ENCODE measurements around the gene OSBPL8. TPM values are rescaled to one million over a fixed set of nuclear protein-coding genes. Genes with fewer than 3 reads are reported as not detected.

OSBPL8 gene
- total and polyA plus RNA-seq, 10 of the 15 experiments (the other 5 are each of a cell fraction or from before 2014, with no cell fraction given): 10.4 to 58.0 (median 32.0) TPM

DNA sequence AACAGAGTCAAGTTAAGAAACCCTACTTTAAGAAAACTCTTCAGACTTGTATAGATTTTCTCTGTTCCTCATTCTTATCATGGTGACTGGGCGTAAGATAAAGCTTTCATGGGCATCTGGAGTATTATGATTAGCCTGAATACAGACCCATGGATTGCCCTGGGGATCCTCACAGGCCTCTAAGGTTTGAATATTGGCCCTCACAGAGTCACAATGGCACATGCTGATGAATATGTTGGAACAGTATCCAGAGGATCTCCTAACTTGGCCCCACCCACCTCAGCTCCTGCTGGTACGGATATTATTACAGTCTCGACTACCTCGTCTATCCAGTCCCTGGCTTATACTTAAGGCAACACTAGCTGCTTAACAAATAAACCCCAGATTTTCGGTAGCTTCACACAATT, 8.1 kb downstream of the OSBPL8 start:
- Histone ChIP-seq H4K20me1 (ENCODE audit: control insufficient read depth, insufficient read depth) (no peaks in the 10 kb centered on the region), H3K27ac (ENCODE audit: control insufficient read depth, insufficient read depth) (no peak overlapping the region), H3K79me2 (ENCODE audit: control insufficient read depth, insufficient read depth, low read length) (peaks cover 21% of the 10 kb centered on the region), H3K27me3 (replicated peaks in 1 of 2; ENCODE audit: control insufficient read depth in 2 of 2, insufficient read depth in 2 of 2, low read length in 1 of 2) (no peaks in the 10 kb centered on the region), H3K36me3 (ENCODE audit: control insufficient read depth in 2 of 2, insufficient read depth in 2 of 2, low read length in 1 of 2) (no peaks in the 10 kb centered on the region), H3K4me1 (ENCODE audit: control insufficient read depth, insufficient read depth, low read length) (peaks cover 3% of the 10 kb centered on the region; the same call in 1 of the 2 replicates), H3K4me2 (ENCODE audit: control insufficient read depth, insufficient read depth) (no peak overlapping the region), H3K4me3 (no peak overlapping the region), H3K9ac (ENCODE audit: control insufficient read depth, insufficient read depth, low read length) (no peak overlapping the region), H2AFZ (ENCODE audit: control insufficient read depth, low read depth, low read length) (no peak overlapping the region), H3K9me3 (replicated peaks; ENCODE audit: control insufficient read depth, insufficient read depth, low read length) (no peaks in the 10 kb centered on the region; the same call in 2 of the 3 replicates)
- RAD21 ChIA-PET (ENCODE audit: unreplicated experiment): interaction anchor here (1.9 kb wide), 1 partner anchor 9 kb away, joined by 5 read pairs; no protein-coding TSS in a partner anchor
- FAIRE-seq (no peak), ATAC-seq (peak; percentile 68), DNase-seq (ENCODE audit: low read depth, low spot score) (no peak)
- POLR2A ChIA-PET: no interaction called here
- 83% methylated on average over 5 of the region's 5 CpGs for WGBS (ENCODE audit: insufficient coverage, insufficient replicate concordance, low lambda C conversion rate, missing lambda C conversion rate)
- SMC1A ChIA-PET (ENCODE audit: uncharacterized antibody, unreplicated experiment): interaction anchor here (0.7 to 1.1 kb wide), 3 partner anchors 12 to 95 kb away, joined by 3 to 4 read pairs (median 3); no protein-coding TSS in a partner anchor
- CTCF ChIA-PET: interaction anchor here (0.8 to 1.8 kb wide), 8 partner anchors 11 to 1025 kb away, joined by 3 to 6 read pairs (median 4); no protein-coding TSS in a partner anchor
- no TSS peak for BruUV-seq (replicated peaks)
- intact Hi-C loops (cut with micrococcal nuclease; ENCODE audit: unreplicated experiment) (loop anchor here (10.0 kb wide), 3 partner anchors 207 to 397 kb away; partner anchors contain the start of genes BBS10 and ZDHHC17), in situ Hi-C loops (cut with MboI) (no loop called here)
- peak; percentile 74 for TF ChIP-seq SPI1 (IDR thresholded peaks at IDR 0.05; ENCODE audit: borderline replicate concordance, insufficient read depth, low read depth, low read length)
- no peak for TF ChIP-seq MXI1 (IDR thresholded peaks at IDR 0.05; ENCODE audit: low read depth, low read length)

DNA sequence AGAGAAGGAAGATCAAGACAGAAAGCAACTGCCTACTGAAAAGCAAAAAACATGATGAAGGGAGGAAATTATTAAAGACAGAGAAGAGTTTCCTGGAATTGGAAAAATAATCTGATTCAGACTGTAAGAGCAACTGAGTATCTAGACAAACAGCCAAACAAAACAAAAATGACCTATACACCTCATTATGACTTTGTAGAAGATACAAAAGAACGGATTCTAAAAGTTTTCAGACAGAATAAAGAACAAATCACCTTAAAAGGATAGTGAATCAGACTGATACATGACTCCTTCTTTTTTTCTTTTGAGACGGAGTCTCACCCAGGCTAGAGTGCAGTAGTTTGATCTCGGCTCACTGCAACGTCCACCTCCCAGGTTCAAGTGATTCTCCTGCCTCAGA, 10.4 kb downstream of the OSBPL8 start:
- H3K27ac ChIP-seq (ENCODE audit: control insufficient read depth, insufficient read depth): no peak overlapping the region
- no peak overlapping the region for H3K4me3 ChIP-seq
- H3K9ac ChIP-seq (ENCODE audit: control insufficient read depth, insufficient read depth, low read length): no peak overlapping the region
- RAD21 ChIA-PET (ENCODE audit: unreplicated experiment): no interaction called here
- ATAC-seq (no peak), DNase-seq (ENCODE audit: low read depth, low spot score) (no peak), FAIRE-seq (no peak)
- no peaks in the 10 kb centered on the region; the same call in 2 of the 3 replicates for H3K9me3 ChIP-seq (replicated peaks; ENCODE audit: control insufficient read depth, insufficient read depth, low read length)
- 94% methylated on average over 4 of the region's 4 CpGs for WGBS (ENCODE audit: insufficient coverage, insufficient replicate concordance, low lambda C conversion rate, missing lambda C conversion rate)
- CTCF ChIA-PET: no interaction called here
- no peaks in the 10 kb centered on the region for H3K4me1 ChIP-seq (ENCODE audit: control insufficient read depth, insufficient read depth, low read length)
- H3K4me2 ChIP-seq (ENCODE audit: control insufficient read depth, insufficient read depth): no peak overlapping the region
- H4K20me1 ChIP-seq (ENCODE audit: control insufficient read depth, insufficient read depth): no peaks in the 10 kb centered on the region
- H3K27me3 ChIP-seq (replicated peaks in 1 of 2; ENCODE audit: control insufficient read depth in 2 of 2, insufficient read depth in 2 of 2, low read length in 1 of 2): no peaks in the 10 kb centered on the region
- peaks cover 16% of the 10 kb centered on the region for H3K79me2 ChIP-seq (ENCODE audit: control insufficient read depth, insufficient read depth, low read length)
- in situ Hi-C loops (cut with MboI) (no loop called here), intact Hi-C loops (cut with micrococcal nuclease; ENCODE audit: unreplicated experiment) (no loop called here)
- H3K36me3 ChIP-seq (ENCODE audit: control insufficient read depth in 2 of 2, insufficient read depth in 2 of 2, low read length in 1 of 2): no peaks in the 10 kb centered on the region
- BruUV-seq (replicated peaks): no TSS peak
- SMC1A ChIA-PET (ENCODE audit: uncharacterized antibody, unreplicated experiment): no interaction called here
- POLR2A ChIA-PET: interaction anchor here (1.6 kb wide), 1 partner anchor 11 kb away, joined by 6 read pairs; the partner anchor contains the start of gene OSBPL8
- no peak overlapping the region for H2AFZ ChIP-seq (ENCODE audit: control insufficient read depth, low read depth, low read length)
- no peak for TF ChIP-seq IRF4 (IDR thresholded peaks at IDR 0.05; ENCODE audit: low read depth, low read length)
- TF ChIP-seq EZH2 (IDR thresholded peaks at IDR 0.05; ENCODE audit: borderline replicate concordance, control insufficient read depth, low read depth, low read length): no peak
- TF ChIP-seq, protein P1, sequence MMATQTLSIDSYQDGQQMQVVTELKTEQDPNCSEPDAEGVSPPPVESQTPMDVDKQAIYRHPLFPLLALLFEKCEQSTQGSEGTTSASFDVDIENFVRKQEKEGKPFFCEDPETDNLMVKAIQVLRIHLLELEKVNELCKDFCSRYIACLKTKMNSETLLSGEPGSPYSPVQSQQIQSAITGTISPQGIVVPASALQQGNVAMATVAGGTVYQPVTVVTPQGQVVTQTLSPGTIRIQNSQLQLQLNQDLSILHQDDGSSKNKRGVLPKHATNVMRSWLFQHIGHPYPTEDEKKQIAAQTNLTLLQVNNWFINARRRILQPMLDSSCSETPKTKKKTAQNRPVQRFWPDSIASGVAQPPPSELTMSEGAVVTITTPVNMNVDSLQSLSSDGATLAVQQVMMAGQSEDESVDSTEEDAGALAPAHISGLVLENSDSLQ (IDR thresholded peaks at IDR 0.05): no peak
- TF ChIP-seq, protein P2, sequence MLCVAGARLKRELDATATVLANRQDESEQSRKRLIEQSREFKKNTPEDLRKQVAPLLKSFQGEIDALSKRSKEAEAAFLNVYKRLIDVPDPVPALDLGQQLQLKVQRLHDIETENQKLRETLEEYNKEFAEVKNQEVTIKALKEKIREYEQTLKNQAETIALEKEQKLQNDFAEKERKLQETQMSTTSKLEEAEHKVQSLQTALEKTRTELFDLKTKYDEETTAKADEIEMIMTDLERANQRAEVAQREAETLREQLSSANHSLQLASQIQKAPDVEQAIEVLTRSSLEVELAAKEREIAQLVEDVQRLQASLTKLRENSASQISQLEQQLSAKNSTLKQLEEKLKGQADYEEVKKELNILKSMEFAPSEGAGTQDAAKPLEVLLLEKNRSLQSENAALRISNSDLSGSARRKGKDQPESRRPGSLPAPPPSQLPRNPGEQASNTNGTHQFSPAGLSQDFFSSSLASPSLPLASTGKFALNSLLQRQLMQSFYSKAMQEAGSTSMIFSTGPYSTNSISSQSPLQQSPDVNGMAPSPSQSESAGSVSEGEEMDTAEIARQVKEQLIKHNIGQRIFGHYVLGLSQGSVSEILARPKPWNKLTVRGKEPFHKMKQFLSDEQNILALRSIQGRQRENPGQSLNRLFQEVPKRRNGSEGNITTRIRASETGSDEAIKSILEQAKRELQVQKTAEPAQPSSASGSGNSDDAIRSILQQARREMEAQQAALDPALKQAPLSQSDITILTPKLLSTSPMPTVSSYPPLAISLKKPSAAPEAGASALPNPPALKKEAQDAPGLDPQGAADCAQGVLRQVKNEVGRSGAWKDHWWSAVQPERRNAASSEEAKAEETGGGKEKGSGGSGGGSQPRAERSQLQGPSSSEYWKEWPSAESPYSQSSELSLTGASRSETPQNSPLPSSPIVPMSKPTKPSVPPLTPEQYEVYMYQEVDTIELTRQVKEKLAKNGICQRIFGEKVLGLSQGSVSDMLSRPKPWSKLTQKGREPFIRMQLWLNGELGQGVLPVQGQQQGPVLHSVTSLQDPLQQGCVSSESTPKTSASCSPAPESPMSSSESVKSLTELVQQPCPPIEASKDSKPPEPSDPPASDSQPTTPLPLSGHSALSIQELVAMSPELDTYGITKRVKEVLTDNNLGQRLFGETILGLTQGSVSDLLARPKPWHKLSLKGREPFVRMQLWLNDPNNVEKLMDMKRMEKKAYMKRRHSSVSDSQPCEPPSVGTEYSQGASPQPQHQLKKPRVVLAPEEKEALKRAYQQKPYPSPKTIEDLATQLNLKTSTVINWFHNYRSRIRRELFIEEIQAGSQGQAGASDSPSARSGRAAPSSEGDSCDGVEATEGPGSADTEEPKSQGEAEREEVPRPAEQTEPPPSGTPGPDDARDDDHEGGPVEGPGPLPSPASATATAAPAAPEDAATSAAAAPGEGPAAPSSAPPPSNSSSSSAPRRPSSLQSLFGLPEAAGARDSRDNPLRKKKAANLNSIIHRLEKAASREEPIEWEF (IDR thresholded peaks at IDR 0.05; ENCODE audit: insufficient replicate concordance, low read depth, low read length): no peak
- TF ChIP-seq CBX5 (IDR thresholded peaks at IDR 0.05; ENCODE audit: low read depth): no peak
- TF ChIP-seq, protein P3, sequence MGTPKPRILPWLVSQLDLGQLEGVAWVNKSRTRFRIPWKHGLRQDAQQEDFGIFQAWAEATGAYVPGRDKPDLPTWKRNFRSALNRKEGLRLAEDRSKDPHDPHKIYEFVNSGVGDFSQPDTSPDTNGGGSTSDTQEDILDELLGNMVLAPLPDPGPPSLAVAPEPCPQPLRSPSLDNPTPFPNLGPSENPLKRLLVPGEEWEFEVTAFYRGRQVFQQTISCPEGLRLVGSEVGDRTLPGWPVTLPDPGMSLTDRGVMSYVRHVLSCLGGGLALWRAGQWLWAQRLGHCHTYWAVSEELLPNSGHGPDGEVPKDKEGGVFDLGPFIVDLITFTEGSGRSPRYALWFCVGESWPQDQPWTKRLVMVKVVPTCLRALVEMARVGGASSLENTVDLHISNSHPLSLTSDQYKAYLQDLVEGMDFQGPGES (IDR thresholded peaks at IDR 0.05): no peak
- TF ChIP-seq HCFC1 (IDR thresholded peaks at IDR 0.05; ENCODE audit: low read length): no peak

All from GM12878 (cell line).